Testis (tissue), 3 donors: ENCODE data around the gene MAP2K2. TPM values are rescaled to one million over a fixed set of nuclear protein-coding genes. Genes with fewer than 3 reads are reported as not detected.

ENCODE experiments used
- DNase-seq: peaks from one replicate; pipeline ENCODE4 v3.0.0-alpha.2; 2019
- H3K27ac ChIP-seq, 2 donors: fragments of 200-600 bp; sonication (generic); one replicate each; pipeline ENCODE4 v1.5.1; 2019
- H3K27me3 ChIP-seq: fragments of 200-600 bp; sonication (generic); one replicate; pipeline ENCODE4 v1.5.1; 2019
- H3K36me3 ChIP-seq: fragments of 200-600 bp; sonication (generic); one replicate; pipeline ENCODE4 v1.5.1; 2017; ENCODE audit warnings: low read depth; ENCODE audit errors: missing control alignments
- H3K4me1 ChIP-seq: fragments of 200-600 bp; sonication (generic); one replicate; pipeline ENCODE4 v1.5.1; 2019
- H3K4me3 ChIP-seq, 2 donors: fragments of 200-600 bp; sonication (generic); one replicate each; pipeline ENCODE4 v1.5.1; 2017 to 2019
- H3K9me3 ChIP-seq: fragments of 200-600 bp; sonication (generic); one replicate; pipeline ENCODE4 v1.5.1; 2017
- CTCF ChIP-seq, 3 experiments: fragments of 450-650 bp in 2 of 3; fragments of 200-600 bp in 1 of 3; sonication (generic) in 1 of 3; IDR thresholded peaks; one replicate each; pipeline ENCODE4 v1.5.1; 2016 to 2019; ENCODE audit warnings: antibody characterized with exemption in 3 of 3, mild to moderate bottlenecking in 2 of 3, moderate library complexity in 1 of 3
- POLR2A ChIP-seq: fragments of 450-650 bp; IDR thresholded peaks from one replicate; pipeline ENCODE4 v1.6.1; 2017; ENCODE audit warnings: antibody characterized with exemption, mild to moderate bottlenecking, moderate library complexity
- WGBS, 2 donors: methylation state at CpG; one replicate each; pipeline ENCODE4 v1.1.5; 2018; 5-methylcytosine and 5-hydroxymethylcytosine counted together
- intact Hi-C: fragments of 100-400 bp; cut with DNase I; formaldehyde crosslinking; loops from one replicate; pipeline ENCODE4 v1.15.1; 2023; ENCODE audit warnings: low total_unique reads
- polyA plus RNA-seq: library from polyadenylated mRNA; stranded (reverse); fragments of 350-450 nt; fragmentation: Illumina TruSeq; extraction: RNeasy Lipid Tissue Mini Kit (QIAGEN cat#74804); gene quantifications from one replicate; pipeline ENCODE4 v1.2.3, GENCODE V29; 2014; ENCODE audit warnings: low read depth, low replicate concordance; ENCODE audit not compliant: insufficient read depth
- total RNA-seq, 2 donors: library from RNA; depleted of rRNA; stranded (reverse); fragments of >200 nt; gene quantifications; one replicate each; pipeline ENCODE4 v1.2.3, GENCODE V29; 2016

The MAP2K2 gene
- total and polyA plus RNA-seq, 3 donors from 2014 or later = 181 to 241 (median 225) TPM

- Histone ChIP-seq H3K27ac (no peak overlapping the region), H3K27me3 (no peaks in the 10 kb centered on the region), H3K4me3 (no peak overlapping the region), H3K4me1 (peaks cover 12% of the 10 kb centered on the region), H3K36me3 (no peaks in the 10 kb centered on the region), H3K9me3 (no peaks in the 10 kb centered on the region)
- 91 to 100% methylated on average over 4 to 19 of the region's 19 CpGs for WGBS, 2 donors
- intact Hi-C loops = no loop called here
- DNase-seq = no peak
- TF ChIP-seq POLR2A (no peak), CTCF (IDR thresholded peaks at IDR 0.05) (no peak)
These were observed 29.6 kb downstream of the MAP2K2 start for GRCh38 chr19:4094291-4094690.

- H3K4me3 ChIP-seq = no peak overlapping the region
- H3K27ac ChIP-seq = no peak overlapping the region
- intact Hi-C loops = no loop called here
- TF ChIP-seq CTCF (IDR thresholded peaks at IDR 0.05) (no peak), POLR2A (no peak)
- H3K9me3 ChIP-seq = no peaks in the 10 kb centered on the region
- WGBS, 2 donors = 88 to 92% methylated on average over 18 of the region's 18 CpGs
- no peak for DNase-seq
- peaks cover 12% of the 10 kb centered on the region for H3K4me1 ChIP-seq
- H3K27me3 ChIP-seq = no peaks in the 10 kb centered on the region
- H3K36me3 ChIP-seq = no peaks in the 10 kb centered on the region
These were observed 30.2 kb downstream of the MAP2K2 start for GRCh38 chr19:4093643-4094175.

GRCh38 chr19:4090356-4091220 is 33.3 kb downstream of the MAP2K2 start:
- 76 to 91% methylated on average over 11 to 52 of the region's 52 CpGs for WGBS, 2 donors

GRCh38 chr19:4089946-4090345 is 34.0 kb downstream of the MAP2K2 start:
- H3K27ac ChIP-seq = no peak overlapping the region
- 72 to 91% methylated on average over 15 to 22 of the region's 22 CpGs for WGBS, 2 donors
- no peaks in the 10 kb centered on the region for H3K36me3 ChIP-seq
- H3K4me3 ChIP-seq = no peak overlapping the region
- H3K27me3 ChIP-seq = no peaks in the 10 kb centered on the region
- no peaks in the 10 kb centered on the region for H3K4me1 ChIP-seq
- intact Hi-C loops = no loop called here
- no peak for DNase-seq
- no peaks in the 10 kb centered on the region for H3K9me3 ChIP-seq
- TF ChIP-seq CTCF (IDR thresholded peaks at IDR 0.05) = no peak
- TF ChIP-seq POLR2A = no peak

More at GRCh38 chr19:4090356-4091220, 33.3 kb downstream of the MAP2K2 start:
- H3K9me3 ChIP-seq = no peaks in the 10 kb centered on the region
- H3K4me1 ChIP-seq = no peaks in the 10 kb centered on the region
- no peaks in the 10 kb centered on the region for H3K36me3 ChIP-seq
- DNase-seq = no peak
- H3K27me3 ChIP-seq = no peaks in the 10 kb centered on the region
- H3K4me3 ChIP-seq = no peak overlapping the region
- no peak for TF ChIP-seq POLR2A
- TF ChIP-seq CTCF (IDR thresholded peaks at IDR 0.05) = no peak
- no peak overlapping the region for H3K27ac ChIP-seq
- intact Hi-C loops = no loop called here
